Measurements from ENCODE around the gene TNP2. TPM values are rescaled to one million over a fixed set of nuclear protein-coding genes. Genes with fewer than 3 reads are reported as not detected.
A peak's percentile ranks its signal among the peaks of the same experiment; 100 is the strongest.

Gene TNP2
- total RNA-seq (not detected), polyA plus RNA-seq (not detected)
- long read RNA-seq, donor 1 = 0 reads
- long read RNA-seq, donor 2 = 0 reads
- long read RNA-seq, donor 3 = 0 reads
- long read RNA-seq, donor 4 = 0 reads
- long read RNA-seq, donor 5 = 0 reads

DNA sequence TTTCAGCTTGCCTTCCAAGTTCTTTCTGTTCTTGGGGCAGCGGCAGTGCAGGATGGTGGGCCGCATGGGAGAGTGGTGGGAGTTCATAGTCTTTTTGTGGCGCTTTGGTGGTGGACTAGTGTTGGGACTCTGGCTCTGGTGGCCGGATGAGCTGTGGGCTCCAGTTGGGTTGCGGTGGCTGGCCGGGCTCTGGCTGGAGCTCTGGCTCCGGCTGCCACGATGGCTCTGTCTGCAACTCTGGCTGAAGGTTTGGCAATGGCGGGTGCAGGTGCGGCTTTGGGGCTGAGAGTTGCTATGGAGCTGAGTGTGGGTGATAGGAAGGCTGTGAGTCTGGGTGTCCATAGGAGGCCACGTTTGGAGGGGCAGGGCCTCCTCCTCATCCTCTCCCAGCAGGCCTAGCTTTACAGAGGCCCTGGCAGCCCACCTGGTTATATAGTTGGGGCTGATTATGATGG, at the start of gene TNP2:
TSS of gene TNP2 (minus strand) at position 405 of the 455 bp plus-strand sequence. CDS start at position 342, 63 bp downstream.
- TF ChIP-seq, protein P1, sequence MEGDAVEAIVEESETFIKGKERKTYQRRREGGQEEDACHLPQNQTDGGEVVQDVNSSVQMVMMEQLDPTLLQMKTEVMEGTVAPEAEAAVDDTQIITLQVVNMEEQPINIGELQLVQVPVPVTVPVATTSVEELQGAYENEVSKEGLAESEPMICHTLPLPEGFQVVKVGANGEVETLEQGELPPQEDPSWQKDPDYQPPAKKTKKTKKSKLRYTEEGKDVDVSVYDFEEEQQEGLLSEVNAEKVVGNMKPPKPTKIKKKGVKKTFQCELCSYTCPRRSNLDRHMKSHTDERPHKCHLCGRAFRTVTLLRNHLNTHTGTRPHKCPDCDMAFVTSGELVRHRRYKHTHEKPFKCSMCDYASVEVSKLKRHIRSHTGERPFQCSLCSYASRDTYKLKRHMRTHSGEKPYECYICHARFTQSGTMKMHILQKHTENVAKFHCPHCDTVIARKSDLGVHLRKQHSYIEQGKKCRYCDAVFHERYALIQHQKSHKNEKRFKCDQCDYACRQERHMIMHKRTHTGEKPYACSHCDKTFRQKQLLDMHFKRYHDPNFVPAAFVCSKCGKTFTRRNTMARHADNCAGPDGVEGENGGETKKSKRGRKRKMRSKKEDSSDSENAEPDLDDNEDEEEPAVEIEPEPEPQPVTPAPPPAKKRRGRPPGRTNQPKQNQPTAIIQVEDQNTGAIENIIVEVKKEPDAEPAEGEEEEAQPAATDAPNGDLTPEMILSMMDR (IDR thresholded peaks at IDR 0.05; ENCODE audit: control extremely low read depth, extremely low read depth) = no peak
- H3K27me3 ChIP-seq (ENCODE audit: control insufficient read depth in 3 of 3, insufficient read depth in 3 of 3, low read length in 2 of 3) = no peaks in the 10 kb centered on the region
- DNase-seq = no peak
- peaks cover 0 to 13% (median 0%) of the 10 kb centered on the region in 5 donors for H3K4me1 ChIP-seq (ENCODE audit: control insufficient read depth in 5 of 5, insufficient read depth in 5 of 5, low read length in 5 of 5)
- no peak within 1 kb of the TSS for H3K4me3 ChIP-seq
- ATAC-seq (ENCODE audit: insufficient read depth, low FRiP score) = no peak
- no peak within 1 kb of the TSS for H3K9ac ChIP-seq (ENCODE audit: insufficient read depth in 1 of 2, low read length in 2 of 2)
- H3K9me3 ChIP-seq (ENCODE audit: control insufficient read depth in 4 of 4, insufficient read depth in 3 of 4, low read length in 3 of 4) = no peaks in the 10 kb centered on the region
- 90 to 97% methylated on average over 11 of the region's 11 CpGs for WGBS, 2 donors
- no peaks in the 10 kb centered on the region for H3K36me3 ChIP-seq (ENCODE audit: control insufficient read depth in 4 of 4, insufficient read depth in 4 of 4, low read length in 4 of 4)
- no peak within 1 kb of the TSS for H3K27ac ChIP-seq (ENCODE audit: low read depth in 1 of 2, low read length in 1 of 2)

DNA sequence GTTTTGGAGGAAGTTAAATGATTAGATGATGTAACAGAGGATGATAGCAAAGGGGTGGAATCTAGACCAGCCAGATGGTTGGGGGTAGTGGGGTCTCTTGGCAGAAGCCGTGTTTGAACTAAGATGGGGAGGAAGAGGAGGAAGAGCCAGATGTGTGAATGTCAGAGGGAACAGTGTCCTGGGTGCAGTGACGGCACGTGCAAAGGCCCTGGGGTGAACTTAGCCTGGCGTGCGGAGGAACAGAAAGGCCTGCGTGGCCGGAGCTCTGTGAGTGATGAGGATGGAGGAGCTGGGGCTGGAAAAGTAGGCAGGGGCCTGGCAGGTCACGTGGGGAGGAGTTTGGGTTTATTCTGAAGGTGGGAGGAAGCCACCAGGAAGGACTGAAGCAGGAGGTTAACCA, 49.7 kb upstream of the TNP2 start:
- Histone ChIP-seq H3K9ac (ENCODE audit: insufficient read depth in 1 of 2, low read length in 2 of 2) (no peak overlapping the region), H3K27ac (ENCODE audit: low read depth in 1 of 2, low read length in 1 of 2) (no peak overlapping the region), H3K27me3 (ENCODE audit: control insufficient read depth in 3 of 3, insufficient read depth in 3 of 3, low read length in 2 of 3) (no peaks in the 10 kb centered on the region), H3K4me1 (ENCODE audit: control insufficient read depth in 5 of 5, insufficient read depth in 5 of 5, low read length in 5 of 5) (peaks cover 0 to 32% (median 4%) of the 10 kb centered on the region in 5 donors), H3K4me3 (no peak overlapping the region), H3K36me3 (ENCODE audit: control insufficient read depth in 4 of 4, insufficient read depth in 4 of 4, low read length in 4 of 4) (no peaks in the 10 kb centered on the region), H3K9me3 (ENCODE audit: control insufficient read depth in 4 of 4, insufficient read depth in 3 of 4, low read length in 3 of 4) (no peaks in the 10 kb centered on the region)
- no peak for ATAC-seq (ENCODE audit: insufficient read depth, low FRiP score)
- TF ChIP-seq, protein P1 (IDR thresholded peaks at IDR 0.05; ENCODE audit: control extremely low read depth, extremely low read depth) = no peak
- DNase-seq = no peak
- 84 to 91% methylated on average over 8 of the region's 8 CpGs for WGBS, 2 donors

DNA sequence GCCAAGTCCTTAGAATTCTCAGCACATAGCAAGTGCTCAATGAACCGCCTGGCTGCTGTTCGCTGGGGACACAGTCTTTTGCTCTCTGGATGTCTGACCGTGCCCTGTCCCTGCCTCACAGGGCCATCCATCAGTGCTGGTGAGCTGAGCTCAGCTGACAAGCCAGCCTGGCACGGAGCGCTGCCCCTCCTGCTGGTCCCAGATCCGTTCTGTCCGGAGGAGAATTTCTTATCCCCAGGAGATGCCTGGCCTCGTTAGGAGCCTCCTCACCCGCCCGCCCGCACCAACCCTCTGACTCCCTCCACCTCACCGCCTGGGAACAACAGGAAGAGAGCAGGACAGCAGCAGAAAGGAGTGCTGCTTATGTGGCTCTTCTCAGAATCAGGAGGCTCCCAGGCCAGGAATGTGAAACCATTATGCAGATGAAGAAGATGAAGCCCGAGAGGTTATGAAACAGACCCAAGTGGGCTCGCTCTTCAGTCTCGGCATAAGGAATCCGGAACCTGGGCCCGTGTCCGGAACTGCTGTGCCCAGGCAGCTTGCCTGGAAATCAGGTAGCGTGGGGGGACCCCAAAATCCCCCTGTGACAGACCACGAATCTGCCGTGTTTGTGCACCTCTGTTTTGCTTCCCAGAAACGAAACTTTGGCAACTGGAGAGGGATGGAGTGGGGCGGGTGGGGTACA, 47.3 kb upstream of the TNP2 start:
- TF ChIP-seq, protein P1 (IDR thresholded peaks at IDR 0.05; ENCODE audit: control extremely low read depth, extremely low read depth) = no peak
- ATAC-seq (ENCODE audit: insufficient read depth, low FRiP score) = no peak
- H3K9ac ChIP-seq (ENCODE audit: insufficient read depth in 1 of 2, low read length in 2 of 2) = no peak overlapping the region
- no peak overlapping the region for H3K27ac ChIP-seq (ENCODE audit: low read depth in 1 of 2, low read length in 1 of 2)
- H3K36me3 ChIP-seq (ENCODE audit: control insufficient read depth in 4 of 4, insufficient read depth in 4 of 4, low read length in 4 of 4) = no peaks in the 10 kb centered on the region
- no peaks in the 10 kb centered on the region for H3K27me3 ChIP-seq (ENCODE audit: control insufficient read depth in 3 of 3, insufficient read depth in 3 of 3, low read length in 2 of 3)
- H3K4me1 ChIP-seq (ENCODE audit: control insufficient read depth in 5 of 5, insufficient read depth in 5 of 5, low read length in 5 of 5) = peaks cover 0 to 46% (median 10%) of the 10 kb centered on the region in 5 donors
- WGBS, 2 donors = 83 to 93% methylated on average over 23 of the region's 23 CpGs
- no peak overlapping the region for H3K4me3 ChIP-seq
- no peaks in the 10 kb centered on the region for H3K9me3 ChIP-seq (ENCODE audit: control insufficient read depth in 4 of 4, insufficient read depth in 3 of 4, low read length in 3 of 4)
- DNase-seq = peak in 1 of 3 donors; percentile 41

Data from lung (tissue), 16 donors.